HG03175 (cell line): Measurements from ENCODE around the gene NEURL2.

ENCODE experiments used
- ATAC-seq: cut with Tn5 transposase; IDR thresholded peaks from one replicate; pipeline ENCODE4 v1.9.1; 2021; ENCODE audit warnings: mild to moderate bottlenecking, moderate library complexity; ENCODE audit not compliant: unreplicated experiment

NEURL2 gene

DNA sequence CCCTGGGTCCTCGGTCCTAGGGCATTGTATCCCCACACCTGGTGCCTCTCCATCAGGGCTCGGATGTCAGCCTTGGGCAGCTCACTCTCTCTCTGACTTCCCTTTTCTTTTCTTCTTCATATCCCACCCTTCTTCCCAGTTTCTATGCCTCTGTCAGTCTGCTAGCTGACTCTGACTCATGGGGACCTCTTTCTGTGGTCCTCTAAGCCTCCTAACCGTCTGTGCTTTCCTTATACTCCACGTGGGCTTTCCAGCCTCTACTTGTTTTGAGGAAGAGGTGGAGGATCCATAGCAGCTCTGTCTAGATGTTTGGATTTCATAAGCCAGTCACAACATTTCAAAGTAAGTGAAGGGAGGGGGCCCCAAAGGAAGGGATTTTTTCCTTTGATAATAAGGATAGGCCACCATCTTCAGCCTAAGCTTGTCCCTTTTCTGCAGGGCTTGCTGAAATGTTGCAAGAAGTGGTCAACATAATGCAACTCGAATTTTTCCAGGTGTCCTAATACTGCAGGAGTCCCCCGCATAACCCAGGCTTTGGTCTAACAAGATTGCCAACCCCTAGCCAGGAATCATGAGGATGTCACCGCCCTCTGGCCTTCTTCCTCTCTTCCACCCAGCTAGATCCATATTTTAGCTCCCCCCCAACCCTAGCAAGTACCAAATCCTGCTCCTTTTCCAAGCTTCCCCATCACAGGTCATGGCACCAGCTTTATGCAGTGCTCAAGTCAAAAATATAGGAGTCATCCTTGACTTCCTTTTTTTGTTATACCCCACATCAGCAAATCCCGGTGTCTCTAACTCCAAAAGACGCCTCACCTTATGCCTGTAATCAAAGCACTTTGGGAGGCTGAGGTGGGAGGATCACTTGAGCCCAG, 29.7 kb upstream of the NEURL2 start:
- ATAC-seq: no peak

DNA sequence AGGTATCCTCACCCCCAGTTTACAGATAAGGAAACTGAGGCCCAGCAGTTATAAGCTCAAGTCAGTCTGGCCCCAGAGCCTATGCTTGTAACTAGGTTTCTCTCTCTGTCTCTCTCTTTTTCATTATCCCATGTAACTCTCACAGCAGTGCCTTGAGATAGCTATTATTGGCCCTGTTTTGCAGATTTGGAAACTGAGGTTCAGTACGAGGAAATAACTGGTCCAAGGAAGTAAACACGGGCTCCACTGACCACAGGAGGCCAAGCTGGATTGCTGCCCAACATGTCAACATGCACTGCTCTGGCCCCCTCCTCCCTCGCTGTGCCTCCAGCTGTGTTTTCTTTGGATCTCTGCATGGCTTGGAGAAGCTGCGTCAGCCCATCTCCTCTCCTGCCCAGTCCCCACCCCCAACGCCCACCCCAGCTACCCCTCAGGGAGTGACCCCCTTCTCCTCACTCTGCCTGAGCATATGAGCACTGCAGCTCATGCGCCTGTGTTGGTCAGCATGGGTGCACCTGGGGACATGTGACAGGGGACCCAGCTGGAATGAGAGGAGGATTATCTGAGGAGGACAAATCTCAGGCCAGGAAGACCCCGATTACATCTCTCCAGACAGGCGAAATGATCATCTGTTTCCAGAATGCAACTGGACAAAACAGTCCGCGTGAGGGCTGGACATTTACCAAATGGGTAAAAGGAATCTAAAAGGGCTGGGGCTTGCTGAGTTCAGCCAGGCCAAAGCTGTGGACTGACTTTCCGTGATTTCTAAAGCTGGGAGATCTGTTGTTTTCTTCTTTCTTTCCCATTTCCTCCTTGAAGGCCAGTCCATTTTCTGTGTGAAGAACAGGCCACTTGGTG, 28.8 kb upstream of the NEURL2 start:
- ATAC-seq: no peak

DNA sequence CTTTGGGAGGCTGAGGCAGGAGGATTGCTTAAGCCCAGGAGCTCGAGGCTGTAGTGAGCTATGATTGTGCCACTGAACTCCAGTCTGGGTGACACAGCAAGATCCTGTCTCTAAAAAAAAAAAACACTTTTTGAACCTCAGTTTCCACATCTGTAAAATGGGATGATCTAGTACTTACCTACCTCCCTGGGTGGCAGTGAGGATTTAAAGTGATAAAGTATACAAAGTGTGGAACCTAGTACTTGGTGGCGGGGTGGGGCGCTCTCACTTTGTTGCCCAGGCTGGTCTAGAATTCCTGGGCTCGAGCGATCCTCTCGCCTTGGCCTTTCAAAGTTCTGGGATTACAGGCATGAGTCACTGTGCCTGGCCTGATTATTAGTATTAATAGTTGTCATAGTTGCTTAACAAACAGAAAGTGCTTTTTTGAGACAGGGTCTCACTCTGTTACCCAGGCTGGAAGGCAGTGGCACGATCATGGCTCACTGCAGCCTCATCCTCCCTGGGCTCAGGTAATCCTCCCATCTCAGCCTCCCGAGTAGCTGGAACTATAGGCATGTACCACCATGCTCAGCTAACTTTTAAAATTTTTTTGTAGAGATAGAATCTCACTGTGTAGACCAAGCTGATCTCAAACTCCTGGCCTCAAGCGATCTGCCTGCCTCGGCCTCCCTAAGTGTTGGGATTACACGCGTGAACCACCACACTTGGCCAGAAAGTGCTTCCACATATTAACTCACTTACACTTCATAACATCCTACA, 27.9 kb upstream of the NEURL2 start:
- ATAC-seq: no peak

DNA sequence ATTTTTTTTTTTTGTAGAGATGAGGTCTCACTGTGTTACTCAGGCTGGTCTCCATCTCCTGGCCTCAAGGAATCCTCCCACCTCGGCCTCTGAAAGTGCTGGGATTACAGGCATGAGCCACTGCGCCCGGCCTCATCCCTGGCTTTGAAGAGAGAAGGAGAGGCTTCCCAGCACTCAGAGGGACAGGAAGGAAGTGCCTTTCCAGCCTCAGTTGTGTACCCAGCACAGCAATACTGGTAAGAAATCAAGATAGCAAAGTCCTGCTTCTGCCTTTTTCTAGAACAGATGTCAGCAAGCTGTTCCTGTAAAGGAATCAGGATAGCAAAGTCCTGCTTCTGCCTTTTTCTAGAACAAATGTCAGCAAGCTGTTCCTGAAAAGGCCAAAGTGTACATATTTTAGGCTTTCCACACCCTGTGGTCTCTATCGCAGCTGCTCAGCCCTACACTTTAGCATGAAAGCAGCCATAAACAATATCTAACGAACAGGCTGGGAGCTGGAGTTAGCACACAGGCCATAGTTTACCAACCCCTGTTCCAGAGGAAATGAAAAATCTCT, 27.3 kb upstream of the NEURL2 start:
- no peak for ATAC-seq

DNA sequence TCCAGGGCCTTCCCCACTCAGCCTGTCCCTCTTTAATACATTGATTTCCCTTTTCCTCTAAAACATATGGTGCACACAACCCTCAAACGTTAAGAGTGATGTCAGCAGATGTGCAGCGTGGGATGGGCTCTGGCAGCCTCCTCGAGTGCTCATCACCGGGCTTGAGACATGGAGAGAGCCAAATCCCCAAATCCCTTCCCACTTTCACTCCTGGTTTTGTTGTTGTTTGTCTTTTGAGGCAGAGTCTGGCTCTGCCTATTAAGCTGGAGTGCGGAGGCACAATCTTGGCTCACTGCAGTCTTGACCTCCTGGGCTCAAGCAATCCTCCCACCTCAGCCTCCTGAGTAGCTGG, 26.8 kb upstream of the NEURL2 start:
- ATAC-seq: no peak

DNA sequence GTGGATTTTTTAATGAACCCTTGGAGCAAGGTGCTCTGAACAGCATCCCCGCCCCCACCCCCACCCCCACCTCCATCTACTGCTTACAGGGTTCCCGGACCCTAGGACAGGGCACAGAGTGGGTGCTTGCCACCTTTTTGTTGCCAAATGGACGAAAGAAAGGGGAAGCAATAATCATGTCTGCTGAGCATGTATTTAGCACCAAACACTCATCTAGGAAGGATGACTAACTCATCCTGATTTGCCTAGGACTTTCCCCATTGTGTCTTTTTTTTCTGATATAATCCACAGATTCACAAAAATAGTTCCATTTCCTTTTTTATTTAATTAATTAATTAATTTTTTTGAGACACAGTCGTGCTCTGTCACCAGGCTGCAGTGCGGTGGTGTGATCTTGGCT, 22.1 kb upstream of the NEURL2 start:
- no peak for ATAC-seq

DNA sequence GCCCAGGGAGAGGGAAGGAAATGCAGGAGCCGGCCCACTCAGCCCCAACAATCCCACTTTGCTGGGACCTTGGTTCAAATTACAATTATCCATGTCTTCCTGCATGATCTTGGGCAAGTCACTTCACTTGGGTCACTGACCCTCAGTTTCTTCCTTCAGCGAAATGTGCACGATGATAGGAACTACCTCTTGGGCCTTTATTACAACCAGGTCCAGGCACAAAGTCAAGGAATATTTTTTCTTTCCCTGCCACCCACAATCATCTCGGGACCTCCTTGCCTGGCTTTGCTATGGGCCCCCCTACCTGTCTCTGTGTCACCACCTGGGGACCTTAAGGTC, 21.3 kb upstream of the NEURL2 start:
- no peak for ATAC-seq

DNA sequence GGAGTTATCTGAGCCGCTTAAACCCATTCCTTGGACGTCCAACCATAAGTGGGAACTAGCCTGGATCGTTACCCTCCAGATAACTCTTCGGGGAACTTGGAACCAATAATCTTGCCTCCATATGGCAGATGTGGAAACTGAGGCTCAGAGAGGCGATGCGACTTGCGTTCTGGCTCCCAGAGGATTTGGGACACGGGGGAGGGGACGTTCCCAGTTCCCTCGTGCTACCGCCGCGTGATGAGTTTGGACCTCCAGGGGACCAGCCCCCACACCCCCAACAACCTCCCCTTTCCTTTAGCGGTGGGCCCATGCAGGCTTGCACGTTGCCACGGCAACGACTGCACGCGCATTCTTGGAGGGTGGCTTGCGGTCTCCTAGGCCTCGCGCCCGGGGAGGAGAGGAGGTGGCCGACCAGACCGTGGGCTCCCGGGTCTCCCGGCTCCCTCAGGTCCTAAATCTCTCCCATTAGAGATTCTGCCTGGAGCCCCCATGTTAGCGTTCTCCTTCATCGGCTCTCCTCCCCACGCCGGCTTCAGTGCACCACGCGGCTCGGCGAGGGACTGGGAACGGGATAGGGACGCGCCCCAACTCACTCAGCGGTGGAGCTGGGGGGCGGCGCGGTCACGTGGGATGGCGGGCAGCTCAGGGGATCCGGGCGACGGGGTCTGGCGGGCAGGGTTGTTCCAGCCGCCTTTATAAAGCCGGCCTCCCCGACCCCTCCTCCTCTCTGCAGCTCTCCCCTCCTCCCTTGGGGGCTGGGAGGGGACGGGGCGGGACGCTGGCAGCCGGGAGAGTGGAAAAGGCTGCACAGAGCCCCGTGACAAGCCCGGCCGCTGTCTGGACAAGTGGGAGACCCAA, 20.7 kb upstream of the NEURL2 start, which contains the start of gene PLTP:
TSS of gene PLTP (minus strand) at position 670 of the 858 bp plus-strand sequence. CDS start 703 bp downstream, outside the sequence.
- no peak for ATAC-seq

DNA sequence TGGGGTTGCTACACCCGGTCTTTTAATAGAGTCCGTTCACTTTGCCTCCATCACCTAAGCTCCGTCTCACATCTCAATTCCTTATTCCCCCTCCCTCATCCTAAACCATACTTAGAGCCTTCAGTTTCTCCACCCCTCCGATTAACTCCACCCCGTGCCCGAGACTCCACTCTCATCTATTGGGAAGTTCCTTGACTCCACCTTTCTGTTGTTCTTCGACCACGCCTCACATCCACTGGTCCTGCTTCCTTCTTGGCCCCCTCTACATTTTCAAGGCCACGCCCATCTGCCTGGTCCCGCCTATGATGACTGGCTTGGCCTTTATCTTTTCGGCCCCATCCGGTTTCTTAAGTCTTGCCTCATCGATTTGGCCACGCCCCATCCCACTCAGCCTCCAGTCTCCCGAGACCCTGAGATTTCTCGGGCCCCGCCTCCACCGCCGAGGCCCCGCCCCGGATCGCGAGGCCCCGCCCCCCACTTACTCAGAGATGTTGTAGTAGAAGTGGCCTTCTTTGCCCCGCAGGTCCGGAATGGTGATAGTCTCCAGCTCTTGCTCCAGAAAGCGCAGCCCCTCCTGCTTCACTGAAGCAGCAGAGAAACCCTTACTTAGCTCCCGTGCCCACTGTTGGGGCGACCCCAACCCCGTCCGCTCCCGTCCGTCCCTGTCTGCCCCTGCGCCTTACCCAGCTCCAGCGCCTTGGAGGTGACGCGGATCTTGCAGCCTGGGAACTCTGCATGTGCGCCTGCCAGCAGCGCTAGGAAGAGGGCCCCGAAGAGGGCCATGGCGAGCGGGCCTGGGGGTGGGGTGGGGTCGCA, 19.9 kb upstream of the NEURL2 start:
- ATAC-seq: peak; percentile 90

DNA sequence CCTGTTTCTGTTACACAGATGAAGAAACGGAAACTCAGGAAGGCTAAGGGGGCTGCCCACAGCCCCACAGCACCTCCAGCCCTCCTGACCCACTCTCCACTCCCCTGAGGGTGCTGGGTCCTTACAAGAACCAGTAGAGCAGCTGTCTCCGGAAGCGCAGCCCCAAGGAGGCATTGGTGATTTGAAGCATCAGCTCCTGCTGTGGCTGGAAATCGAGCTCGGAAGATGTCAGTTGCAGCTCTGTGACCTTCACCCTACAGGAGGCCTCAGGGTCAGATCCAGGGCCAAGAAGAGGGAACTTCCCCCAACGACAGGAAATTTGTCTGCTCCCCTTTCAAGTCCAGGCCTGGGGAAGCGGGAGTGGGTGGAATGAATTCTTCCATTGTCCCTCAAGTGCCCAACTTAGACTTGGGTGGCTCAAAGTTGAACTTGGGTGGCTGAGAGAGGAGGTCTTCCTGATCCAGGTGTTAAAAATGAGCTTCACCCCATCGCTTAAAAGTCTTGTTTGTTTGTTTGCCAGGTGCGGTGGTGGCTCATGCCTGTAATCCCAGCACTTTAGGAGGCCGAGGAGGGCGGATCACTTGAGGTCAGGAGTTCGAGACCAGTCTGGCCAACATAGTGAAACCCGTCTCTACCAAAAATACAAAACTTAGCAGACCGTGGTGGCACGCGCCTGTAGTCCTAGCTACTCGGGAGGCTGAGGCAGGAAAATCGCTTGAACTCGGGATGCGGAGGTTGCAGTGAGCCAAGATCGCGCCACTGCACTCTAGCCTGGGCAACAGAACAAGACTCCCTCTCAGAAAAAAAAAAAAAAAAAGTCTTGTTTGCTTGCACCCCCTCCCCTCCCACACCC, 19.0 kb upstream of the NEURL2 start:
- no peak for ATAC-seq

DNA sequence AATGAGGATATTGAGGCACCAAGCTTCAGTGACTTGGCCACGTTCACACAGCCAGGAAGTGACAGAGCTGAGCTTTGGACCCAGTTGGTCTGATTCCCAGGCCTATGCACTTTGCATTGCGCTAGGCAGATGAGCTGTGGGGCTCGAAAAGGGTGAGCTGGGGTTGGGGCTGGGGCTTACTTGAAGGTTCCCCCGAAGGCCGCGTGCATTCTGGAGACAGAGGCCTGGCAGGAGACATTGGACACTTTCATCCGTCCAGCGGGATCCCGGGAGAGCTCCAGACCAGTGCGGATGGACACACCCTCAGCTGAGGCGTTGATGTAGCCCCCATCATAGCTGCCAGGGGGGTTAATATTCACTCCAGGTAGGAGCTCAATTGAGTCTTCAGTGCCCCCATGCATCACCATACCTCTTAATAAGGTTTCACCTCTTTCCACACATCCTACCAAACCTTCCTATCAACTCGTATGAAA, 18.4 kb upstream of the NEURL2 start:
- ATAC-seq: no peak

DNA sequence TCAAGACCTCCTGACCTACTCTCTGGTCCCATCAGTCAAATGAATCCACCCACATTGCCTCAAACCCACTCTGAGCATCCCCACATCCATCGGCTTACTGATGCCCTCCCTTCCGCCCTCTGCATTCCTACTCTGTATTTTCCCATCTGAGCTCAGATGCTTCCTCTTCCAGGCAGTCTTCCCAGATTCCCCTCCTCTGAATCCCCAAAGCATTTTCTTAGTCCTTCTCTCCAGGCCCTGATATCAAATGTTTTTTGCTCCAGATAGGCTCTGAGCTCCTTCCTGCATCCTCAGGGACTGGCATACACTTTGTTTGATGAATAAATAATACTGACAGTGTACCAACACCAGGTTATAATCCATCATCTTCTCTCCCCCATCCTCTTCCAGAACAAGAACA, 17.1 kb upstream of the NEURL2 start:
- no peak for ATAC-seq

DNA sequence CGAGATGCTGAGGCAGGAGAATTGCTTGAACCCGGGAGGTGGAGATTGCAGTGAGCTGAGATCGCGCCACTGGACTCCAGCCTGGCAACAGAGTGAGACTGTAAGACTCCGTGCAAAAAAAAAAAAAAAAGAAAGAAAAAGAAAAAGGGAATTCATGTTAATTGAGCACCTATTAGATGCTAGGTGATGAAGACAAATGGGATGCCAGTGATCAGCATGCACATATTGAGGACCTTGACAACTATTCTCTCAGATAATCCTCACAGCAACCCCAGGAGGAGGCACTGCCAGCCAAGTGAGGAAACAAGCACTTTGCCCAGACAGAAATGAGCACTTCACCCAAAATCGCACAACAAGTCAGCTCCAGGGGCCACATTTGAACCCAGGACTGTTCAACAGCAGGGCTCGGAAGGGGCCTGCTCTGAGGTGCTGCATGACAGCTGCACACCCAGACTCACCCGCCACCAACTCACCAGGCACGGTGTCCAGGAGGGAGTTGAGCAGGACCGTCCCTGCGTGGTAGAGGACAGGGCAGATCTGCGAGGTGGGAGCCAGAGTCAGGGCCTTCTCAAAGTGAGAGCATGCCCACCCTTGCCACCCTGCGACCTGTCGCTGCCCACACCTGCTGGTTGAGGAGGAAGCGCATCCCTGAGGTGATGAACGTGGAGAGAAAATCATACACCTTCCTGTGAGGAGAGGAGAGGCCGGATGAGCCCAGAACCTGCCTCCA, 16.4 kb upstream of the NEURL2 start:
- no peak for ATAC-seq

DNA sequence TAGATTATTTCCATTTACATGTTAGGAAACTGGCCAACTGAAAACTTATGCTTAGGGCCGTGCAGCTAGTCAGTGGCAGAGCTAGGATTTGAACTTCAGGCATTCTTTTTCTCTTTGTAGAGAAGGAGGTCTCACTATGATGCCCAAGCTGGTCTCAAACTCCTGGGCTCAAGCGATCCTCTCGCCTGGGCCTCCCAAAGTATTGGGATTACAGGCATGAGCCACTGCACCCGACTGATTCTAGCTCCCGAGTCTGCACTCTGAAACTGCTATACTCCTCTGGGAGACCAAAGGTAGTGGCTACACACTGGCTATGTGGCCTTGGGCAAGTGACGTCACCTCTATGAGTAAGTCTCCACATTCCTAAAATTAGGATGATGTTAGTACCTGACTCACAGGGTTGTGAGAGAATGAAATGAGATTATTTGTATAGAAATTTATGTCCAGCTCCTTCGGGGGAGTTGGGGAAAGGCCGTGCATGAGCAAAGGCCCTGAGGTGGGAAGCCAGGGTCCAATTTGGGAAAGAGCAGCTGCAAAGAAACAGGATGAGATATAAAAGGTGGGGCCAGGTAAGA, 14.6 kb upstream of the NEURL2 start:
- ATAC-seq: no peak

DNA sequence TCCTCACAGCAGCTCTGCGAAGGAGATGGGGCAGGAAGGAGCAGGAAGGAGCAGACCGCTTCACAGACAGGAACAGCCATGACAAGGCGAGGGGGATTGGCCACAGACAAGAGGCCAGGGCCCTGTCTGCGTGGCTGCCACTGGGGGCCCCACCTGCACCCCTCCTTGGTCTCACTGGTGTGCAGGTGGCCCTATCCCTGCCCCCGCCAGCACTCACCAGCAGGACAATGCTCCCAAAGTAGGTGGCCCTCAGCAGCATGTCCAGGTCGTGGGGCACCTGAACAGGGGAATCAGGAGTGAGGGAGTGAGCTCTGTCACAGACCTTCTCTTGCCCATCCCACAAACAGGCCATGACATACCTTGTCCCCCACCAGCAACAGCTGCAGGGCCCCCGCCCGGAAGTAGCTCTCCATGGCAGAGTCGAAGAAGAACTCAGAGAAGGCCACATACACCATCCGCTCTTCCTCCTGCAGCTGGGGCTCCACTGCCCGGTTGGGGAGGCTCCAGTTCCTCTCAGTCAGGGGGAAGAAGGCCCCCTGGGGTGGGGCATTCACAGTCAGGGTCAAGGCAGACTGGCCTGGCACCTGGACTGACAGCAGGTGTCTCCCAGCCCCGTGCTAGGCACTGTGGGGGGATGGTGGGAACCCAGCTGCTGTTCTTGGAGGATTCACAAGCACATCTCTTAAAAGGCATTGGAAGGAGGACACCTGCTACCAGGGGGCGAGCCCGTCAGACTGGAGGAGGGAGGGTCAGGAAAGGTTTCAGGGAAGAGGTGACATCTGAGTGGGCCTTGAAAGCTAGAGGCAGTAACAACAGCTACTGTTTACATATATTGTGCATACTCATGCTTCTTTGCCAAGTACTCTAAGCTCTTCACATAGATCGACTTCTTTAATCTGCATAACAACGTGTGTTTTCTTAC, 13.8 kb upstream of the NEURL2 start:
- no peak for ATAC-seq

DNA sequence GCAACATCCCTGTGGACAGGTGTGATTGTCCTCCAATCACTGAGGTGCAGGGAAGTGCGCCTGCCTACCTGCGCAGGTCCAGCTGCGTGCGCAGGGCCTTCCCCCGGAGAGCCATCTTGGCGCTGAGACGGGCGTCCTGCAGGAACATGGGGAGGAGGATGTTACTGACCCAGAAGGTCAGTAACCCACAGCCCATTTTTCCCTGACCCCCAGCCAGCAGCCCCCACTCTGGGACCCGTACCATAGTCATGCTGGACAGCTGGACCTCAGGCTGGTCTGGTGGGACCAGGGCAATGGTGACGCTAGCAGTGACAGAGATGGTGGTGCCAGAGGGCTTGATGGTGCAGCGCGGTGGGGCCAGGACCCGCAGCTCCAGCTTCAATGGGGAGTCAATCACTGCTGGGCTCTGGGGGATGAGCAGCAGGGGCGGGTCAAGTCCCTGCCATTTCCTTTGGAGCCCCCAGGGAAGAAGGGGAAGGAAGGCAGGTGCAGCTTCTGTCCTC, 11.2 kb upstream of the NEURL2 start:
- no peak for ATAC-seq
